PC-3 (cell line): Measurements from ENCODE around the gene CCDC196.

ENCODE experiments used
- EZH2 ChIP-seq: fragments of 300-600 bp; sonication (generic); IDR thresholded peaks from one replicate; pipeline ENCODE4 v1.6.1; 2017; ENCODE audit warnings: antibody characterized with exemption, mild to moderate bottlenecking, low read length; ENCODE audit not compliant: unreplicated experiment
- EZH2phosphoT487 ChIP-seq: fragments of 300-600 bp; sonication (generic); IDR thresholded peaks from 2 replicates; pipeline ENCODE4 v1.6.1; 2018; ENCODE audit warnings: mild to moderate bottlenecking, antibody characterized with exemption, low read length, borderline replicate concordance
- TF ChIP-seq, protein P1 (sequence below): fragments of 300-600 bp; sonication (generic); conservative IDR thresholded peaks from 2 replicates; pipeline ENCODE4 v1.5.1; 2017; ENCODE audit warnings: antibody characterized with exemption, low read depth, mild to moderate bottlenecking, low read length

DNA sequence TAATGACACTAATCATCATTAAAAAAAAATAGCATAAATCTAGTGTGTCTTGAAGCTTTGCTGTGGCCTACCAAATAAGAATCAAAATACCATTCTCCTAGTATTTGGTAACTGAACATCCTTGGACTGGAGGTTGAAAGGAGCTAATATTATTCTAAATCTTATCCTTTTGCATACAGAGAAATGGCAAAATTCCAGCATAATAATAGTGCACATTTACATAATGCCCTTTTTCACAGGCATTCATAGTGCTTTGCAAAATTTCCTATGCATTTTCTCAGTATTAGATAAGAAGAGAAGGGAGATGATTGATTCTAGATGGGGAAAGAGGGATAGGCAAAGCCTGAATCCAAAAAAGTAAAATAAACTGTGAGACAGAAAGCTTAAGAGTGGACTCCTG is 13.9 kb upstream of the CCDC196 start:
- TF ChIP-seq, protein P1, sequence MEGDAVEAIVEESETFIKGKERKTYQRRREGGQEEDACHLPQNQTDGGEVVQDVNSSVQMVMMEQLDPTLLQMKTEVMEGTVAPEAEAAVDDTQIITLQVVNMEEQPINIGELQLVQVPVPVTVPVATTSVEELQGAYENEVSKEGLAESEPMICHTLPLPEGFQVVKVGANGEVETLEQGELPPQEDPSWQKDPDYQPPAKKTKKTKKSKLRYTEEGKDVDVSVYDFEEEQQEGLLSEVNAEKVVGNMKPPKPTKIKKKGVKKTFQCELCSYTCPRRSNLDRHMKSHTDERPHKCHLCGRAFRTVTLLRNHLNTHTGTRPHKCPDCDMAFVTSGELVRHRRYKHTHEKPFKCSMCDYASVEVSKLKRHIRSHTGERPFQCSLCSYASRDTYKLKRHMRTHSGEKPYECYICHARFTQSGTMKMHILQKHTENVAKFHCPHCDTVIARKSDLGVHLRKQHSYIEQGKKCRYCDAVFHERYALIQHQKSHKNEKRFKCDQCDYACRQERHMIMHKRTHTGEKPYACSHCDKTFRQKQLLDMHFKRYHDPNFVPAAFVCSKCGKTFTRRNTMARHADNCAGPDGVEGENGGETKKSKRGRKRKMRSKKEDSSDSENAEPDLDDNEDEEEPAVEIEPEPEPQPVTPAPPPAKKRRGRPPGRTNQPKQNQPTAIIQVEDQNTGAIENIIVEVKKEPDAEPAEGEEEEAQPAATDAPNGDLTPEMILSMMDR, result no peak
- no peak for TF ChIP-seq EZH2
- no peak for TF ChIP-seq EZH2phosphoT487
